Fibroblast of mammary gland (primary cell): ENCODE measurements around the gene GCLM.
"Not testable (repeated sequence)": the region's sequence is repeated elsewhere in the genome, so short reads cannot be mapped to it uniquely, and the experiment has no call there.

Experiments
- DNase-seq: peaks from one replicate; pipeline ENCODE4 v3.0.0-alpha.2; 2010; ENCODE audit warnings: low read depth
- H3K4me3 ChIP-seq: 2 replicates; pipeline ENCODE4 v1.5.1; 2011; ENCODE audit warnings: low read depth, mild to moderate bottlenecking, low read length, moderate library complexity; ENCODE audit not compliant: control insufficient read depth
- TF ChIP-seq, protein P1 (sequence below): conservative IDR thresholded peaks from 2 replicates; pipeline ENCODE4 v1.5.1; 2011; ENCODE audit warnings: low read depth, low read length, inconsistent platforms; ENCODE audit not compliant: control insufficient read depth, insufficient read depth

The GCLM gene

DNA sequence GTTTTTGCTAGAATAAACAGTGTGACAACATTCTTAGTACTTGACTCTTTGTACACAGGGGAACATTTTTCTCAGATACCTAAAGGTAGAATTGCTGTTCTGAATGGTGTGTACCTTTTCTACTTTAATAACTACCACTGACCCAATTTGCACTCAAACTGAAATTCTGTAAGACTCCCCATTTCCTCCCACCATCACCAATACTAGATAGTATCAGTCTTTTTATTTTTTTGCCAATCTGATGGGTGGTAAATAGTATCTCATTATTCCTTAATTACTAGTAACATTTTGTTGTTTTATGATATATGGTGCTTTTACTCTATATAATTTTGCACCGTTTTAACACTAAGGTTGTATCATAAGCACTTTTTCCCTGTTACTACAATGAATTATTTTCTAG, 28.8 kb upstream of the GCLM start:
- no peak overlapping the region for H3K4me3 ChIP-seq
- TF ChIP-seq, protein P1, sequence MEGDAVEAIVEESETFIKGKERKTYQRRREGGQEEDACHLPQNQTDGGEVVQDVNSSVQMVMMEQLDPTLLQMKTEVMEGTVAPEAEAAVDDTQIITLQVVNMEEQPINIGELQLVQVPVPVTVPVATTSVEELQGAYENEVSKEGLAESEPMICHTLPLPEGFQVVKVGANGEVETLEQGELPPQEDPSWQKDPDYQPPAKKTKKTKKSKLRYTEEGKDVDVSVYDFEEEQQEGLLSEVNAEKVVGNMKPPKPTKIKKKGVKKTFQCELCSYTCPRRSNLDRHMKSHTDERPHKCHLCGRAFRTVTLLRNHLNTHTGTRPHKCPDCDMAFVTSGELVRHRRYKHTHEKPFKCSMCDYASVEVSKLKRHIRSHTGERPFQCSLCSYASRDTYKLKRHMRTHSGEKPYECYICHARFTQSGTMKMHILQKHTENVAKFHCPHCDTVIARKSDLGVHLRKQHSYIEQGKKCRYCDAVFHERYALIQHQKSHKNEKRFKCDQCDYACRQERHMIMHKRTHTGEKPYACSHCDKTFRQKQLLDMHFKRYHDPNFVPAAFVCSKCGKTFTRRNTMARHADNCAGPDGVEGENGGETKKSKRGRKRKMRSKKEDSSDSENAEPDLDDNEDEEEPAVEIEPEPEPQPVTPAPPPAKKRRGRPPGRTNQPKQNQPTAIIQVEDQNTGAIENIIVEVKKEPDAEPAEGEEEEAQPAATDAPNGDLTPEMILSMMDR: no peak
- no peak for DNase-seq

DNA sequence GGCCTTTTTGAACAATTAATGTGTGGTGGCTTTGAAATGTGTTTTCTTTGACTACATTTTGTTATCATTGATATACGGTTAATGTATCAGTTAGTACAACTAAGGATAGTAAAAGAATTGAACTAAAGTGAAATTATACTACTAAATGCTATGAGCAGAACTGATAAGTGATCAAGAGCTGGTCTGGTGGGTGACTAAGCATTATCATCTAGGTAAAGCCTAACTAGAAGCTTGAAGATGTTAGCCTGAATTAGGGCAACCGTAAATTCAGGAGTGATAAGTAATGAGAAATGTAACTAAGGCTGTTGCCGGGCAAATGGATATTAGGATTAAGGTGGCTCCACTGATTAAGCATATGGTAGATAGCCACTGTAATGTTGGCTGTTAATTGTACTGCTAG, 16.0 kb upstream of the GCLM start:
- TF ChIP-seq, protein P1: no peak
- no peak overlapping the region for H3K4me3 ChIP-seq
- DNase-seq: no peak

DNA sequence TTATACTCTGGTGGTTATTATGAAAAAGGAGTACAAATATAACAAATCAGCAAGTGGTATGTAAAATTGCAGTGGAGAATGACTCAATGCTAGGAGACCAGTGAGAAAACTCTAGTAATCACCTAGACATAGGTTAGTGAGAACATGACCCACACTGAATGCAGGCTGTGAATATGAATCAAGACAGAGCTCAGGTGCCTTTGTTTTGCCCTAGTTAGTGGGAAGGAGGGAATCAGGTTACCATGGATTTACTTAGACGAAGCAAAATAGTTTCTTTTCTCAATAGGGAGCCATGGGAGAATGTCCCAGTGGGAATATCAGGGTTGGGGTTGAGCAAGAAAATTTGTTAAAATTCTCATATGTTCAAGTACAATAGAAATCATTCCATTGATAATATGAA, 10.6 kb upstream of the GCLM start:
- TF ChIP-seq, protein P1: no peak
- DNase-seq: no peak
- no peak overlapping the region for H3K4me3 ChIP-seq

DNA sequence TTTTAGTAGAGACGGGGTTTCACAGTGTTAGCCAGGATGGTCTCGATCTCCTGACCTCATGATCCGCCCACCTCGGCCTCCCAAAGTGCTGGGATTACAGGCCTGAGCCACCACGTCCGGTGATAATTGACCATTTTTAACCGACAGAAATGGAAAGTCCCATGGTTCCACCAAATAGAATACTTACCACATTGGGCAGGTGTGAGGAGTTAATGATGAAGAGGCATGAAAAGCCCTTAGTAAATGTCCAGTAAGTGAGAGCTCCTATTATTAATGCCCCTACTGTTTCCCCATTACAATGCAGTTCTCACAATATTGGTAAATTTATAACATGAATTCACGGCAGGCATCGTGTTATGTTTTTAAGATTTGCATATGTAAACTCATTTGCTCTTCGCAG, 8.1 kb upstream of the GCLM start:
- TF ChIP-seq, protein P1: no peak
- no peak overlapping the region for H3K4me3 ChIP-seq
- no peak for DNase-seq

DNA sequence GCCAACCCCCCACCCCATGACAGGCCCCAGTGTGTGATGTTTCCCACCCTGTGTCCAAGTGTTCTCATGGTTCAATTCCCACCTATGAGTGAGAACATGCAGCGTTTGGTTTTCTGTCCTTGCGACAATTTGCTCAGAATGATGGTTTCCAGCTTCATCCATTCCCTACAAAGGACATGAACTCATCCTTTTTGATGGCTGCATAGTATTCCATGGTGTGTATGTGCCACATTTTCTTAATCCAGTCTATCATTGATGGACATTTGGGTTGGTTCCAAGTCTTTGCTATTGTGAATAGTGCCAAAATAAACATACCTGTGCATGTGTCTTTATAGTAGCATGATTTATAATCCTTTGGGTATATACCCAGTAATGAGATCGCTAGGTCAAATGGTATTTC, 1.6 kb upstream of the GCLM start:
- not testable (repeated sequence) for DNase-seq, H3K4me3 ChIP-seq

DNA sequence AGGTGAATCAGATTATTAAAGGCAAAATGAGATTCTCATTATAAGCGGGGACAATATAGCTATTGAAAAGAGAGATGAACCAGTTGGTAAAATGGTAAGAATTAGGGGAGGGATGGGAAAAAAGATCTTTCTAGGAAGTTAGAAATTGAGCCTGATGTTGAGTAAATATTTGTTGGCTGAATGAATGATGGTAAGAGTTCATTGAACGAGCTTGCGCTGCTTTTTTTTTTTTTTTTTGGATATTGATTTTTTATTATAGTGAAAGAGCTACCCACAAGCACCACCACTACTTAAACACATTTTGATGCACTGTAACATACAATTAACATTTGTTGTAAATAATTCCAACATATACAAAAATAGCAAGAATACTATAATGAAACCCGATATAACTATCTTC, 1.1 kb upstream of the GCLM start:
- no peak overlapping the region for H3K4me3 ChIP-seq
- TF ChIP-seq, protein P1: no peak
- no peak for DNase-seq

DNA sequence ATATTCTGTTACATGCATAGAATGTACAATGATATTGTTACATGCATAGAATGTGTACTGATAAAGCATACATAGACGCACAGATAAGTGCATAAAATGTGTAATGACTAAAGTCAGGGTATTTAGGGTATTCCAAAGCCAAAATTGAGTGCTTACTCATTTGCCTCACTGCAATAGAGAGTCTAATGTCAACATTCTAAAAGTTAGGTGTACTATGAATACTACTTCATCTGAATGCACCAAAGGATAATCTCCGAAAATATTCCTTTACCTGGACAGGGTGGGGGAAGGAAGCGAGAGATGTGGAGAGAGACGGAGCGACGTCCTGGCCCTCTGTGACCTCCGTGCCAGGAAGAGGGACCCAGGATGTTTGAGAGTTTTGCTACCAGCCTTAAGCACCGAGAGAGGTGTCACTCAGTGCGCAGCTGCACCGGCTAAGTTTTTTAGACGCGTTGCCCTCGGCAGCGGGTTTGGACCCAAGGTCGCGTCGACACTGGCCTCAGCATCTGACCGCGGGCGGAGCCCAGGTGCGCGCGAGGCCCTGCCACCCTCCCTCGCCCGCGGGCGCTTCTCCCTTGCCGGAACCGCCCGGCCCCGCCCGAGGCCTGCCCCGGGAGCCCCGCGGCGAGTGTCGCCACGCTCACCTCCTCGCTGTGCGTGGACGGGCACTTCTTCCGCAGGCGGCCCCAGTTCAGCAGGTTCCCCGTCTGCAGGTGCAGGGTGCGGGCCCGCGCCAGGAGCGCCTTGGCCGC, 660 bp downstream of the GCLM start:
- H3K4me3 ChIP-seq: peak overlapping the region; percentile 72
- no peak for DNase-seq
- TF ChIP-seq, protein P1: no peak
